C1 segment of cervical spinal cord (tissue), 14 donors: ENCODE measurements around the gene CH25H.
A peak's percentile ranks its signal among the peaks of the same experiment; 100 is the strongest.
"Not testable (repeated sequence)": the region's sequence is repeated elsewhere in the genome, so short reads cannot be mapped to it uniquely, and the experiment has no call there.

Experiments used
- DNase-seq, 14 donors: peaks; one replicate each; lab custom pipeline; 2025; lab: John Stamatoyannopoulos, UW

Gene CH25H

DNA sequence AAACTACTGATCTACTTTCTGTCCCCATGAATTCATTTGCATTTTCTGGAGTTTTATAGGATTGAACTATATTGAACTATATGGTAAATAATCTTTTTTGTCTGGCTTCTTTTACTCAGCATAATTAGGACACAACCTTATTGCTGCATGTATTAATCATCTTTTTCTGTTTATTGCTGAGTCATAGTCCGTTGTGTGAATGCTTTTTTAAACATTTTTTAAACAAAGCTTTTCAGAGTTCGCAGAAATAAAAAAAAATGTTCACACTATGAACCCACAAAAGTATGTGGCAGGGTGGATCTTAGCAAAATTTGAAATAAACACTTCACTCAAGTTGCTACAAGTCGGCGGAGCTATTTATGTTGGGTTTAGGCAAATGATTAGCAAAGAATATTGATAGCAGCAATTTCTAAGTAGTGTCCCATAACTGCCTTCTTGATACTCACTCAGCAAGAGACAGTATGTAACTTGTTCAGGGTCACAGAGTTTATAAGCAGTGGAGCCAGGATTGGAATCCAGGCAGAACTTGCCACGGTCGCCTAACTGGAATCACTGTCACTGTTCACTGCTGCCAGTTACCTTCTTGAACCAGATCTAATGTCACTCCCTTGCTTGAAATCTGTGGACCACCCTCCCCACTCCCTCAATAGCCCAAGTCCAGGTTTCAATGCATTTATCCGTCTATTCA, 5.6 kb downstream of the CH25H start:
- no peak for DNase-seq

- DNase-seq, result no peak
These were observed 9.6 kb downstream of the CH25H start for GRCh38 chr10:89197473-89197872.

DNA sequence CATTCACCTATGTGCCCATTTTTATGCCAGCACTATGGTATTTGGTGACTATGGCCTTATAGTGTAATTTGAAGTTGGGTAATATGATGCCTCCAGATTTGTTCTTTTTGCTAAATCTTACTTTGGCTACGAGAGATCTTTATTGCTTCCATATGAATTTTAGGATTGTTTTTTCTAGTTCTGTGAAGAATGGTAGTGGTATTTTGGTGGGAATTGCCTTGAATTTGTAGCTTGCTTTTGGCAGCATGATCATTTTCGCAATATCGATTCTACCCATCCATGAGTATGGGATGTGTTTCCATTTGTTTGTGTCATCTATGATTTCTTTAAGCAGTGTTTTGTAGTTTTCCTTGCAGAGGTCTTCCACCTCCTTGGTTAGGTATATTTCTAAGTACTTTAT, 15.8 kb downstream of the CH25H start:
- not testable (repeated sequence) for DNase-seq

DNA sequence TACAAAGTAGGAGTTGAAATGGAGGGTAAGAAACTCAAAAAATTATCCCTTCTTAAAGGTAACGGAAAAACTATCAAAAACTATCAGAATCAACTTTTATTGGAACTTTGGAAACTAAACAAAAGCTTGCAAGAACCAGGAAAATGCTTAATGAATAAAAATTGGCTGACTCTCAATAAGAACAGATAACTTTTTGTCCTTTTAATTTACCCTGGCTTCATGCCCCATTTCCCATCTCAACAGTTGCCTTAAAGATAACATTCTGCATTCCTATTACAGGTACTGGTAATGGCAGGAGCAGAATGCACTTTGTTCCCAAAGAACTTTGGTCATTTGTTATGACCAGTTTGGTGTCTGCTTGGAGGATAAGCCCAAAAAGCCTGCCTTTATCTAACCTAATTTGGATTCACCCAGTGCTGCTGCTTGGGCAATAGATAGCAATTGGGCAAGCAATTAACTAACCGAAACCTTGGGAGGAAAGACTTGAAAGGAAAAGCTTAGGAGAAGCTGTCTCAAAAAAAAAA, 17.8 kb downstream of the CH25H start:
- no peak for DNase-seq

DNA sequence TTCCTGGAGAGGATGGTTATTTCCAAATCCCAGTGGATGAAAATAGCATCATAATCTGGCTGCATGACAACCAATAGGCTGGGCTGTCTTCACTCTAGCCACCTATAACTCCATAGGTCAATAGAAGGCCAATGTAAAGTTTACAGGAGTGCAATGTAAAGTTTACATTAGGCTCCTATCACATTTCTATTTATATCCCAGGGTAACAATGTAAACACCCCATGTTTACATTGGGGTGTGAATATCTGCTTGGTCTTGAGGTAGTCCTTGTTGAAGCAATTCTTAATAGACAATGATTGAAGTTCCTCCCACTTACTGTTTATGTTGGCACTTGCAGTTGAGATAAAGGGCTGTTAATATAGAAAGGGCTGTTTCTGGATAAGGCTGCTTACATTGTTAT, 21.5 kb downstream of the CH25H start:
- DNase-seq, result no peak

DNA sequence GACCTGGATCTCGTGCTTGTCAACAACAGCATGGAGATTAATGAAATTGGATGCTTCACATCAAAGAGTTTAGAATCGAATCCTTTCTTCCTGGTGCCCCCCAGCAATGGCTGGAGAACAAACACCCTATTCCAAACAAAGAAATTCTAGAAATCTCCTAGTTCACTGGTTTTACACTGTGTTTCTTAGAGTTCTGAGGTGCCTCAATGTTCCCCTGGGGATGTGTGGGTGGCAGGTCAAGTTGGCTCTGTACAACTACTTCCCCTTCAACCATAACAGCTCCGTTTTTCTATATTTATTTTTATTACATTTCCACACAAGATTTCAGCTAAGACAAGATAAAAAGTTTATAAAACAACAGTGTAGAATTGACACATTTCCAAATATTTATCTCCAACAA, 22.5 kb downstream of the CH25H start:
- no peak for DNase-seq

GRCh38 chr10:89183571-89183970, 23.5 kb downstream of the CH25H start:
- no peak for DNase-seq

GRCh38 chr10:89182894-89183293, 24.2 kb downstream of the CH25H start:
- no peak for DNase-seq

- DNase-seq, result no peak
These were observed 31.3 kb downstream of the CH25H start for GRCh38 chr10:89175816-89176215.

DNA sequence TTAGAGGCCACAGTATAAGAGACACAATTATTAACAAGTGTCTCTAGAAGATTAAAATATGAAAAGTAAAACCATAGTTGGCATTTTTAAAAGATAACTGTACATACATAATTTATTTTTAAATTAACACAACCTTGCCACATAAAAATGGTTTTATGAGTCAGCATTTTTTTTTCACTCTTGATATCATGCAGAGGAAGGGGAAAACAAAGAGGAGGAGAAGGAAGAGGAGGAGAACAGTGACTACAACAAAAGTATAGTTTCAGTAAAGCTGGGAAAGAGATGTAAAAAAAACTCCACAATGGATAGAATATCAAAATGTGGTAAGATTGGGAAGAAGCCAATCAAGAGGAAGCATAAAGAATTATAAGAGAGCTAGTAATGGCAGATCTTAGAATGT, 34.0 kb downstream of the CH25H start:
- DNase-seq, result no peak

DNA sequence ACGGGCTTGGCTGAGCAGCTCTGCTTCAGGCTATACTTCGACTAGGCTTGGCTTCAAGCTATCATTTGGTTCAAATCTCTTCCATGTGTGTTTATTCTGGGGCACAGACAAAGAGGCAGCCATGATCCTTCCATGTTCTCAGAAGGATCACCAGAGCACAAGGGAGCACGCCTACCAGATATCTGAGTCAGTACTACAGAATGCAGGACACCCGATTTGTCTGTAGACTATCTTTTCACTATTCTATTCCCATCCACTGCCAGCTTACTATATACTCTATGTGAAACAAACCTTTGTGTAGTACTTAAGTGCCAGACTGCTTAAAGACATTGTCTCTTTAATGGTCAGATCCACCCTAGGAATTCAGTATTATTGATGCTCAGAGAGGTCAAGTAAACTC, 35.1 kb downstream of the CH25H start:
- no peak for DNase-seq

- no peak for DNase-seq
These were observed 35.7 kb downstream of the CH25H start for GRCh38 chr10:89171263-89171872.

- DNase-seq, result not testable (repeated sequence)
These were observed 38.7 kb downstream of the CH25H start for GRCh38 chr10:89168354-89168900.

- DNase-seq, result no peak
These were observed 39.2 kb downstream of the CH25H start for GRCh38 chr10:89167915-89168314.

DNA sequence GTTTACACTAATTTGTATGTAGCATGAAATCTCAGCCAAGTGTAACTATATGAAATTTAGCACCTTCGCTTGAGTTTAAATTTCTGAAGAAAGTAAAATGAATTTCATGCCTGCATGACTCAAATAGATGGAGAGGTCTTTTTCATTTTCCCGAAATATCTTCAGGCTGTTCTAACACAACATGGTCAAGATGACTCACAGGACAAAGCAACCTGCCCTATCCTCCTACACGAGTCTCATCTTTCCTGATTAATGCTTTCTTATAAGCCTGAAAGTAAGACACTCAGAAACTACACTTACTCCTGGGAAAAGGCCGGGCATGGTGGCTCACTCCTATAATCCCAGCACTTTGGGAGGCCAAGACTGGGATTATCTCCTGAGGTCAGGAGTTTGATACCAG, 41.2 kb downstream of the CH25H start:
- DNase-seq, result no peak

GRCh38 chr10:89164920-89165319, 42.2 kb downstream of the CH25H start:
- no peak for DNase-seq

DNA sequence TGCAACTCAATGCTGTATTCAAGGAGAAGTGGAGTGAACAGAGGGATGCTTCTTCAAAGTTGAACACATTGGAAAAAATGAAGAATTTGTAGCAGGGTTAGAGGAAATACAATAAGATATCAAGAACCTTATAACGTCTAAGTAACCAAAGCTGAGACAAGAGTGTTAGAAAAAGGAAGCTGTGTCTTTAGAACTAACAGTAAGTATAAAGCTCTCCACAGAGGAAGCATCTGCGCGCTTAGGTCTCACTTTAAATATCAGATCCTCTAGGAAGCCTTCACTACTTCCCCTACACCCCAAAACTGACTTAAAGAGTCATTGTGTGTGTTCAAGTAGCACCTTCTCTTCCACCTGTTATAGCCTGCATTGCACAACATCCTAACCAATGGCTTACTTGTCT, 43.0 kb downstream of the CH25H start:
- peak in 1 of 14 donors; percentile 1 for DNase-seq

- peak in 8 of 14 donors; percentile 1 to 26 (median 15) for DNase-seq
These were observed 43.7 kb downstream of the CH25H start for GRCh38 chr10:89163265-89163995.

DNA sequence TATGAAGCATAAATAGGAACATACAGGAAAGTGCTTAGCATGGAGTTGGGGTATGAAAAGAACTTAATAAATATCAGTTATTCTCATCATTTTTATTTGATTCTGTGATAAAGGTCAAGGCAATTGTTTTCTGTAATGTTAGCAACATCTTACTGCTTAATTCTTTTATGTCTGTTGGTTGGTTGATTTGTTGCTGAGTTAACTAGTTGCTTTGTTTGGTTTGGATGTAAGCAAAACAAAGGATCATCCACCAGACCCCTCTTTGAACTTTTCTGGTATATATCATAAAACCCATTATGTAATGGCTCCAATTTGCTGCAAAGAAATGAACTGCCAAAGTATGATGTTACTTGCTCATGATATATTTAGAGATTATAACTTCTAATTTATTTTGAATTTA, 44.5 kb downstream of the CH25H start:
- no peak for DNase-seq

GRCh38 chr10:89160339-89160738, 46.8 kb downstream of the CH25H start:
- no peak for DNase-seq

- DNase-seq, result no peak
These were observed 47.4 kb downstream of the CH25H start for GRCh38 chr10:89159761-89160160.

- DNase-seq, result no peak
These were observed 47.8 kb downstream of the CH25H start for GRCh38 chr10:89159316-89159715.
